ENCODE results near the gene DNAJC27.

Gene DNAJC27

GRCh38 chr2:24893934-24894333, 77.8 kb downstream of the DNAJC27 start:
- H3K4me3 Mint-ChIP-seq, result no peak overlapping the region
- H3K27me3 Mint-ChIP-seq, result no peaks in the 10 kb centered on the region
- DNase-seq, result no peak
- H3K27ac Mint-ChIP-seq, result no peak overlapping the region
- peaks cover 66% of the 10 kb centered on the region for H3K36me3 Mint-ChIP-seq (ENCODE audit: low read depth)
- H3K4me1 Mint-ChIP-seq (ENCODE audit: low read depth), result no peaks in the 10 kb centered on the region
- H3K9me3 Mint-ChIP-seq, result peaks cover 33% of the 10 kb centered on the region

All from activated T-cell treated with anti-CD3 and anti-CD28 coated beads, Interleukin-2, amount 50 U/mL, for 24 hours (primary cell).